HepG2 (cell line): ENCODE data around the gene ZFP90. TPM values are rescaled to one million over a fixed set of nuclear protein-coding genes. Genes with fewer than 3 reads are reported as not detected.

Experiments
- AHDC1 ChIP-seq: sonication (generic); formaldehyde crosslinking; IDR thresholded peaks from 2 replicates; pipeline ENCODE4 v1.5.1; 2020; ENCODE audit warnings: mild to moderate bottlenecking, missing genetic modification reagents, borderline replicate concordance
- CENPX ChIP-seq: sonication (generic); formaldehyde crosslinking; IDR thresholded peaks from 2 replicates; pipeline ENCODE4 v1.9.0; 2021; ENCODE audit warnings: mild to moderate bottlenecking, missing genetic modification reagents, moderate library complexity
- DPF2 ChIP-seq: sonication (generic); formaldehyde crosslinking; IDR thresholded peaks from 2 replicates; pipeline ENCODE4 v1.4.0; 2020; ENCODE audit warnings: mild to moderate bottlenecking, low read depth, missing genetic modification reagents, borderline replicate concordance
- EED ChIP-seq: sonication (generic); formaldehyde crosslinking; IDR thresholded peaks from 2 replicates; pipeline ENCODE4 v1.5.0; 2020; ENCODE audit warnings: mild to moderate bottlenecking, missing genetic modification reagents
- ESRRA ChIP-seq: sonication (generic); formaldehyde crosslinking; IDR thresholded peaks from 2 replicates; pipeline ENCODE4 v1.5.1; 2020; ENCODE audit warnings: mild to moderate bottlenecking, low read depth, missing genetic modification reagents
- FOSL2 ChIP-seq: sonication (generic); formaldehyde crosslinking; IDR thresholded peaks from 2 replicates; pipeline ENCODE4 v1.4.0; 2020; ENCODE audit warnings: missing genetic modification reagents
- HOXA5 ChIP-seq: sonication (generic); formaldehyde crosslinking; IDR thresholded peaks from 2 replicates; pipeline ENCODE4 v1.4.0; 2020; ENCODE audit warnings: missing genetic modification reagents
- KLF6 ChIP-seq: IDR thresholded peaks from 2 replicates; pipeline ENCODE4 v1.8.0; 2016; ENCODE audit warnings: missing biosample characterization, missing genetic modification reagents
- MAX ChIP-seq: IDR thresholded peaks from 2 replicates; pipeline ENCODE4 v1.6.1; 2012; ENCODE audit warnings: inconsistent platforms
- MXD3 ChIP-seq: IDR thresholded peaks from 2 replicates; pipeline ENCODE4 v1.6.1; 2016; ENCODE audit warnings: mild to moderate bottlenecking, missing biosample characterization, missing genetic modification reagents
- POLR2G ChIP-seq: fragments of 200-400 bp; formaldehyde crosslinking; IDR thresholded peaks from 2 replicates; pipeline ENCODE4 v1.6.1; 2018; ENCODE audit warnings: mild to moderate bottlenecking, low read depth, low read length, moderate library complexity
- SNAPC4 ChIP-seq: sonication (generic); formaldehyde crosslinking; IDR thresholded peaks from 2 replicates; pipeline ENCODE4 v1.4.0; 2020; ENCODE audit warnings: mild to moderate bottlenecking, missing genetic modification reagents
- SNAPC5 ChIP-seq: sonication (generic); formaldehyde crosslinking; IDR thresholded peaks from 2 replicates; pipeline ENCODE4 v1.8.1; 2023; ENCODE audit warnings: mild to moderate bottlenecking, missing genetic modification reagents, borderline replicate concordance
- STAT5B ChIP-seq: sonication (generic); formaldehyde crosslinking; IDR thresholded peaks from 2 replicates; pipeline ENCODE4 v1.4.0; 2020; ENCODE audit warnings: missing genetic modification reagents
- ZBTB21 ChIP-seq: sonication (generic); formaldehyde crosslinking; IDR thresholded peaks from 2 replicates; pipeline ENCODE4 v1.4.0; 2020; ENCODE audit warnings: missing genetic modification reagents
- ZBTB38 ChIP-seq: sonication (generic); formaldehyde crosslinking; IDR thresholded peaks from 2 replicates; pipeline ENCODE4 v1.5.1; 2020; ENCODE audit warnings: mild to moderate bottlenecking, missing genetic modification reagents
- ZFAT ChIP-seq: sonication (generic); formaldehyde crosslinking; conservative IDR thresholded peaks from 2 replicates; pipeline ENCODE4 v1.8.1; 2023; ENCODE audit warnings: missing genetic modification reagents, inconsistent platforms
- ZFP37 ChIP-seq: sonication (generic); formaldehyde crosslinking; IDR thresholded peaks from 2 replicates; pipeline ENCODE4 v1.4.0; 2020; ENCODE audit warnings: missing genetic modification reagents, borderline replicate concordance
- ZNF205 ChIP-seq: IDR thresholded peaks from 2 replicates; pipeline ENCODE4 v1.6.1; 2018; ENCODE audit warnings: missing biosample characterization, missing genetic modification reagents
- ZNF562 ChIP-seq: sonication (generic); formaldehyde crosslinking; IDR thresholded peaks from 2 replicates; pipeline ENCODE4 v1.8.0; 2022; ENCODE audit warnings: missing genetic modification reagents, borderline replicate concordance
- polyA plus RNA-seq, 8 experiments: library from polyadenylated mRNA; depleted of rRNA in 3 of 8; stranded (reverse) in 7 of 8; unstranded in 1 of 8; fragments of >200 nt; fragmentation: Illumina TruSeq in 4 of 8; extraction: Trizol in 4 of 8; gene quantifications; 2 replicates each; pipeline versions ENCODE4 v1.2.1 to v1.2.3, GENCODE V29; 2011 to 2016; ENCODE audit warnings: low read depth in 4 of 8, missing spikeins in 1 of 8, mixed read lengths in 1 of 8; ENCODE audit not compliant: insufficient read depth in 1 of 8
- total RNA-seq, 5 experiments: library from RNA; depleted of rRNA; stranded (reverse); fragments of >200 nt; fragmentation: Illumina TruSeq; extraction: Trizol; gene quantifications; 2 replicates each; pipeline ENCODE4 v1.2.3, GENCODE V29; 2016; ENCODE audit warnings: low read depth in 1 of 5

The ZFP90 gene
- total and polyA plus RNA-seq, 2 of the 13 experiments (the other 11 are each of a cell fraction or from before 2014, with no cell fraction given), result 17.6 to 18.9 TPM

GRCh38 chr16:68520649-68521086, 18.4 kb upstream of the ZFP90 start (continued):
- TF ChIP-seq CENPX (CRISPR knock-in tag), result no peak
- TF ChIP-seq FOSL2 (CRISPR knock-in tag), result peak; percentile 30; the same call in 1 of the 2 replicates
- no peak for TF ChIP-seq POLR2G
- TF ChIP-seq ZBTB21 (CRISPR knock-in tag), result peak; percentile 23; the same call in 1 of the 2 replicates
- TF ChIP-seq EED, result no peak
- TF ChIP-seq MXD3 (CRISPR knock-in tag), result 0 out of 2 replicates have a peak, but pooled peaks have one; percentile 51
- no peak for TF ChIP-seq ZNF562 (CRISPR knock-in tag)
- 0 out of 2 replicates have a peak, but pooled peaks have one; percentile 48 for TF ChIP-seq HOXA5 (CRISPR knock-in tag)
- peak; percentile 23; the same call in 1 of the 2 replicates for TF ChIP-seq DPF2
- peak; percentile 58; the same call in 1 of the 2 replicates for TF ChIP-seq ZFP37 (CRISPR knock-in tag)
- TF ChIP-seq ZNF205 (CRISPR knock-in tag), result peak; percentile 64; the same call in 1 of the 2 replicates
- TF ChIP-seq MAX, result peak; percentile 79
- TF ChIP-seq SNAPC5 (CRISPR knock-in tag), result no peak
- no peak for TF ChIP-seq ZFAT (CRISPR knock-in tag)
- TF ChIP-seq SNAPC4, result no peak
- no peak for TF ChIP-seq STAT5B (CRISPR knock-in tag)
- peak; percentile 79 for TF ChIP-seq KLF6 (CRISPR knock-in tag)
- TF ChIP-seq ESRRA, result peak; percentile 69
- TF ChIP-seq ZBTB38, result peak; percentile 81; the same call in 1 of the 2 replicates
- no peak for TF ChIP-seq AHDC1 (CRISPR knock-in tag)
